Measurements from ENCODE around the gene HCAR3. TPM values are rescaled to one million over a fixed set of nuclear protein-coding genes. Genes with fewer than 3 reads are reported as not detected.

The HCAR3 gene
- total RNA-seq, 4 donors from 2014 or later: 0.42 TPM; not detected in 3

- Histone ChIP-seq H3K9me3 (no peaks in the 10 kb centered on the region), H3K4me3 (no peak overlapping the region), H3K27me3 (no peaks in the 10 kb centered on the region), H3K36me3 (no peaks in the 10 kb centered on the region), H3K4me1 (no peaks in the 10 kb centered on the region), H3K27ac (no peak overlapping the region)
- TF ChIP-seq, protein P1, sequence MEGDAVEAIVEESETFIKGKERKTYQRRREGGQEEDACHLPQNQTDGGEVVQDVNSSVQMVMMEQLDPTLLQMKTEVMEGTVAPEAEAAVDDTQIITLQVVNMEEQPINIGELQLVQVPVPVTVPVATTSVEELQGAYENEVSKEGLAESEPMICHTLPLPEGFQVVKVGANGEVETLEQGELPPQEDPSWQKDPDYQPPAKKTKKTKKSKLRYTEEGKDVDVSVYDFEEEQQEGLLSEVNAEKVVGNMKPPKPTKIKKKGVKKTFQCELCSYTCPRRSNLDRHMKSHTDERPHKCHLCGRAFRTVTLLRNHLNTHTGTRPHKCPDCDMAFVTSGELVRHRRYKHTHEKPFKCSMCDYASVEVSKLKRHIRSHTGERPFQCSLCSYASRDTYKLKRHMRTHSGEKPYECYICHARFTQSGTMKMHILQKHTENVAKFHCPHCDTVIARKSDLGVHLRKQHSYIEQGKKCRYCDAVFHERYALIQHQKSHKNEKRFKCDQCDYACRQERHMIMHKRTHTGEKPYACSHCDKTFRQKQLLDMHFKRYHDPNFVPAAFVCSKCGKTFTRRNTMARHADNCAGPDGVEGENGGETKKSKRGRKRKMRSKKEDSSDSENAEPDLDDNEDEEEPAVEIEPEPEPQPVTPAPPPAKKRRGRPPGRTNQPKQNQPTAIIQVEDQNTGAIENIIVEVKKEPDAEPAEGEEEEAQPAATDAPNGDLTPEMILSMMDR (IDR thresholded peaks at IDR 0.05): no peak
- TF ChIP-seq EP300 (IDR thresholded peaks at IDR 0.05): no peak
- TF ChIP-seq POLR2A (IDR thresholded peaks at IDR 0.05): no peak
- WGBS, 2 donors: 87 to 94% methylated on average over 3 of the region's 3 CpGs
- DNase-seq (ENCODE audit: low spot score in 2 of 2): no peak
Observed at GRCh38 chr12:122691566-122691965, 25.0 kb downstream of the HCAR3 start.

DNA sequence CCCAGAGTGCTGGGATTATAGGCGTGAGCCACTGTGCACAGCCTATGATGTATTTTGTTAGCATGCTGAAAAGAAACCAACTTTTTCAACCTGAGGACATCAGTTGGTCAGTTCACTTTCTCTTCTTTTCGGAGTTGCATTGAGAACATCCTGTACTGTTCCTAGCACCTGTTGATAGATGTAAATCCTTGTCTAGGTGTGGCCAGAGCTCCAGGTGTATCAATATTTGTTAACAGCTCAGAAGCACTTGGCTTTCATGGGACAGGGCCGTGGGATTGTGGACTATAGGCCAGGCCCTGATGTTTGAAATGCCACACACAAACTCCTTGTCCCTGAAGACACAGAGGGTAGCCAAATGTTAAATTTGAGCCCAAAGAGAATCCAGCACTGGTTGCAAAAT lies 28.3 kb downstream of the HCAR3 start:
- H3K36me3 ChIP-seq: no peaks in the 10 kb centered on the region
- H3K4me3 ChIP-seq: no peak overlapping the region
- no peaks in the 10 kb centered on the region for H3K9me3 ChIP-seq
- no peaks in the 10 kb centered on the region for H3K4me1 ChIP-seq
- 89 to 92% methylated on average over 3 of the region's 3 CpGs for WGBS, 2 donors
- no peak for TF ChIP-seq EP300 (IDR thresholded peaks at IDR 0.05)
- TF ChIP-seq, protein P1 (IDR thresholded peaks at IDR 0.05): no peak
- TF ChIP-seq POLR2A (IDR thresholded peaks at IDR 0.05): no peak
- no peak for DNase-seq (ENCODE audit: low spot score in 2 of 2)
- no peaks in the 10 kb centered on the region for H3K27me3 ChIP-seq
- H3K27ac ChIP-seq: no peak overlapping the region

- H3K27ac ChIP-seq: no peak overlapping the region
- H3K4me3 ChIP-seq: no peak overlapping the region
- no peaks in the 10 kb centered on the region for H3K36me3 ChIP-seq
- no peaks in the 10 kb centered on the region for H3K27me3 ChIP-seq
- TF ChIP-seq POLR2A (IDR thresholded peaks at IDR 0.05) (no peak), EP300 (IDR thresholded peaks at IDR 0.05) (no peak)
- TF ChIP-seq, protein P1 (IDR thresholded peaks at IDR 0.05): no peak
- WGBS, 2 donors: 50 to 62% methylated on average over 5 of the region's 5 CpGs
- DNase-seq (ENCODE audit: low spot score in 2 of 2): no peak
- H3K4me1 ChIP-seq: no peaks in the 10 kb centered on the region
- H3K9me3 ChIP-seq: no peaks in the 10 kb centered on the region
Observed at GRCh38 chr12:122687086-122687485, 29.5 kb downstream of the HCAR3 start.

DNA sequence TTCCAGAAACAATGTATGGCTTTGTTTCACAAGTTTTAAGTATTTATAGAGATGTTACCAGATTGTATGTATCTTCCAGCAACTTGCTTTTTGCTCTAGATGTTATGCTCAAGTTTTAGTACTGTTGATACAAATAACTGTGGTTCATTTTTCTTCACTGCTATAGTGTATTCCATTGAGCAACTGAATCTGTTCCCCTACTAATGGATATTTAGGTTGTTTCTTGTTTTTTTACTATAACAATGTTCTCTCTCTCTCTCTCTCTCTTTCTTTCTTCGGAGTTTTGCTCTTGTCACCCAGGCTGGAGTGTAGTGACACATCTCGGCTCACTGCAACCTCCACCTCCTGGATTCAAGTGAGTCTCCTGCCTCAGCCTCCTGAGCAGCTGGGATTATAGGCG lies 30.1 kb downstream of the HCAR3 start:
- no peak for DNase-seq (ENCODE audit: low spot score in 2 of 2)

GRCh38 chr12:122684297-122684813 lies 32.3 kb downstream of the HCAR3 start:
- Histone ChIP-seq H3K27me3 (no peaks in the 10 kb centered on the region), H3K9me3 (no peaks in the 10 kb centered on the region), H3K4me1 (peaks cover 0 to 8% (median 0%) of the 10 kb centered on the region in 4 donors), H3K27ac (no peak overlapping the region), H3K4me3 (no peak overlapping the region), H3K36me3 (no peaks in the 10 kb centered on the region)
- 76 to 85% methylated on average over 5 of the region's 5 CpGs for WGBS, 2 donors
- no peak for DNase-seq (ENCODE audit: low spot score in 2 of 2)
- TF ChIP-seq EP300 (IDR thresholded peaks at IDR 0.05) (no peak), POLR2A (IDR thresholded peaks at IDR 0.05) (no peak)
- TF ChIP-seq, protein P1 (IDR thresholded peaks at IDR 0.05): no peak

More for the DNA sequence above, 30.1 kb downstream of the HCAR3 start:
- TF ChIP-seq EP300 (IDR thresholded peaks at IDR 0.05): no peak
- no peak for TF ChIP-seq POLR2A (IDR thresholded peaks at IDR 0.05)
- TF ChIP-seq, protein P1 (IDR thresholded peaks at IDR 0.05): no peak
- H3K4me3 ChIP-seq: no peak overlapping the region
- H3K36me3 ChIP-seq: no peaks in the 10 kb centered on the region
- H3K27ac ChIP-seq: no peak overlapping the region
- H3K9me3 ChIP-seq: no peaks in the 10 kb centered on the region
- H3K27me3 ChIP-seq: no peaks in the 10 kb centered on the region
- 93 to 94% methylated on average over 3 of the region's 3 CpGs for WGBS, 2 donors
- no peaks in the 10 kb centered on the region for H3K4me1 ChIP-seq
